A673 (cell line): ENCODE measurements around the gene OR2K2. TPM values are rescaled to one million over a fixed set of nuclear protein-coding genes. Genes with fewer than 3 reads are reported as not detected.

Source experiments
- BruUV-seq: library from RNA; stranded (reverse); fragments of 400-500 nt; replicated peaks from 2 replicates; lab custom pipeline; 2021; lab: Mats Ljungman, UMichigan
- CTCF ChIA-PET: fragments of 300-600 bp; sonication (Branson Sonifier 250); formaldehyde crosslinking; loops from one replicate; lab custom pipeline; 2022; ENCODE audit warnings: antibody characterized with exemption; lab: Charles Lee
- POLR2A ChIA-PET: fragments of 300-600 bp; sonication (Branson Sonifier 250); formaldehyde crosslinking; loops from one replicate; lab custom pipeline; 2022; ENCODE audit warnings: antibody characterized with exemption; ENCODE audit not compliant: low non-redundant PET; lab: Charles Lee
- DNase-seq: peaks from one replicate; pipeline ENCODE4 v3.0.0-alpha.2; 2015; ENCODE audit warnings: low spot score
- H3K27ac ChIP-seq: fragments of 200-600 bp; sonication (generic); 2 replicates; pipeline ENCODE4 v1.5.1; 2016; ENCODE audit warnings: mixed run types, low read depth, mild to moderate bottlenecking, mixed read lengths, antibody characterized with exemption, low read length; ENCODE audit not compliant: poor library complexity, severe bottlenecking
- H3K27me3 ChIP-seq: fragments of 200-600 bp; sonication (generic); replicated peaks from 2 replicates; pipeline ENCODE4 v1.6.1; 2017; ENCODE audit warnings: mixed run types, low read depth, mild to moderate bottlenecking, mixed read lengths, antibody characterized with exemption, low read length; ENCODE audit not compliant: insufficient read depth, poor library complexity
- H3K36me3 ChIP-seq: fragments of 200-600 bp; sonication (generic); 2 replicates; pipeline ENCODE4 v1.6.1; 2016; ENCODE audit warnings: mixed run types, mild to moderate bottlenecking, mixed read lengths, antibody characterized with exemption, low read length; ENCODE audit not compliant: insufficient read depth, poor library complexity, severe bottlenecking
- H3K4me1 ChIP-seq: fragments of 200-600 bp; sonication (generic); 2 replicates; pipeline ENCODE4 v1.6.1; 2017; ENCODE audit warnings: mixed run types, mild to moderate bottlenecking, mixed read lengths, antibody characterized with exemption, low read length; ENCODE audit not compliant: insufficient read depth, poor library complexity, severe bottlenecking
- H3K4me3 ChIP-seq: fragments of 200-600 bp; sonication (generic); 2 replicates; pipeline ENCODE4 v1.5.1; 2016; ENCODE audit warnings: low read depth, mixed run types, mild to moderate bottlenecking, mixed read lengths, low read length; ENCODE audit not compliant: poor library complexity, severe bottlenecking
- H3K9me3 ChIP-seq: fragments of 200-600 bp; sonication (generic); 2 replicates; pipeline ENCODE4 v1.6.1; 2016; ENCODE audit warnings: mixed run types, low read depth, mild to moderate bottlenecking, mixed read lengths, antibody characterized with exemption, low read length; ENCODE audit not compliant: poor library complexity, severe bottlenecking
- EZH2 ChIP-seq: fragments of 200-600 bp; sonication (generic); IDR thresholded peaks from 2 replicates; pipeline ENCODE4 v1.6.1; 2017; ENCODE audit warnings: borderline replicate concordance, low read depth, mild to moderate bottlenecking, mixed read lengths, antibody characterized with exemption, low read length; ENCODE audit not compliant: poor library complexity, severe bottlenecking
- intact Hi-C: fragments of 100-400 bp; cut with micrococcal nuclease; formaldehyde crosslinking; loops from one replicate; pipeline ENCODE4 v1.10.0; 2022; ENCODE audit not compliant: unreplicated experiment
- total RNA-seq: library from RNA; stranded (reverse); gene quantifications from 2 replicates; pipeline ENCODE4 v1.2.3, GENCODE V29; 2021
- TF ChIP-seq, protein P1 (sequence below): fragments of 300-800, 200-600 bp; sonication (generic); conservative IDR thresholded peaks from 2 replicates; pipeline ENCODE4 v1.5.1; 2017; ENCODE audit warnings: low read depth, mild to moderate bottlenecking, antibody characterized with exemption, low read length, moderate library complexity, mixed read lengths

The OR2K2 gene
- total RNA-seq, 1 experiment from 2014 or later: not detected

DNA sequence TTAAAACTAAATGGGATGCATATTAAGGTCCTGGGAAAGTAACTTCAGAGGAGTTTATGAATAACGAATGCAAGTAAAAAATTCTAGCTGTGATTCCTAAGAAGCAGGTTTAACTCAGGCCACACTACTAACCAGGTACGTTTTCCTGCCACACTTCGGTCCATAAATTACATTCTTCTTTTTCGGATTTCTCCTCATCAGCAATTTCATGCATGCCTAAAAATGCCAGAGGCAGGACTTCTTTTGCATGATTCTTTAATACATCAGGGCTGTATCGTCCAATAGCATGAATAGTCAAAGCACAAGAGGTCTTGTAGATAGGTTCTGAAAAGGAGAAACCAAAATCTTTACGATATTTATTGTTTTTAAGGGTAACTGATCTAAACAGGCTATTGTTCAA is 42.3 kb upstream of the OR2K2 start:
- DNase-seq: no peak
- Histone ChIP-seq H3K9me3 (no peaks in the 10 kb centered on the region), H3K4me3 (no peak overlapping the region), H3K27me3 (no peaks in the 10 kb centered on the region), H3K4me1 (no peaks in the 10 kb centered on the region), H3K27ac (no peak overlapping the region), H3K36me3 (peaks cover 78% of the 10 kb centered on the region)
- POLR2A ChIA-PET: no interaction called here
- CTCF ChIA-PET: no interaction called here
- intact Hi-C loops: no loop called here
- no TSS peak for BruUV-seq
- TF ChIP-seq, protein P1, sequence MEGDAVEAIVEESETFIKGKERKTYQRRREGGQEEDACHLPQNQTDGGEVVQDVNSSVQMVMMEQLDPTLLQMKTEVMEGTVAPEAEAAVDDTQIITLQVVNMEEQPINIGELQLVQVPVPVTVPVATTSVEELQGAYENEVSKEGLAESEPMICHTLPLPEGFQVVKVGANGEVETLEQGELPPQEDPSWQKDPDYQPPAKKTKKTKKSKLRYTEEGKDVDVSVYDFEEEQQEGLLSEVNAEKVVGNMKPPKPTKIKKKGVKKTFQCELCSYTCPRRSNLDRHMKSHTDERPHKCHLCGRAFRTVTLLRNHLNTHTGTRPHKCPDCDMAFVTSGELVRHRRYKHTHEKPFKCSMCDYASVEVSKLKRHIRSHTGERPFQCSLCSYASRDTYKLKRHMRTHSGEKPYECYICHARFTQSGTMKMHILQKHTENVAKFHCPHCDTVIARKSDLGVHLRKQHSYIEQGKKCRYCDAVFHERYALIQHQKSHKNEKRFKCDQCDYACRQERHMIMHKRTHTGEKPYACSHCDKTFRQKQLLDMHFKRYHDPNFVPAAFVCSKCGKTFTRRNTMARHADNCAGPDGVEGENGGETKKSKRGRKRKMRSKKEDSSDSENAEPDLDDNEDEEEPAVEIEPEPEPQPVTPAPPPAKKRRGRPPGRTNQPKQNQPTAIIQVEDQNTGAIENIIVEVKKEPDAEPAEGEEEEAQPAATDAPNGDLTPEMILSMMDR: no peak
- TF ChIP-seq EZH2: no peak

DNA sequence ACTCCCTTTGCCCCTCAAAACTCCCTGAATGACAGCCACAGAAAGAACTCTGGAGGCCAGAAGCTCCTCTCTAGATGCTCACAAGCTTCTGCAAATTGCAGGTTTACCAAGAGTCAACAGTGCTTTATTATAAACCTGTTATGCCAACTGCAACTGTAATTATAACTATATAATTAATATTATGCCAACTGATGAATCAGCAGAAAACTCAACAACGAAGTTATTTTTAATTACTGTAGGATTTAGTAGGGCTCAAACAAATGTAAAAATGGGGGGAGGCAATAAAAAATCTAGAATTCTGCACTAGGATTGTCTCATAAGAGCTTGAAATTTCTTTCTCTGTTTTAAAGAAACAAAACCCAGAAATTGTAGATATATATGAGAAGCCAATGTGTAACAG is 37.0 kb upstream of the OR2K2 start:
- Histone ChIP-seq H3K9me3 (no peaks in the 10 kb centered on the region), H3K27ac (no peak overlapping the region), H3K36me3 (peaks cover 77% of the 10 kb centered on the region), H3K4me1 (no peaks in the 10 kb centered on the region), H3K27me3 (no peaks in the 10 kb centered on the region), H3K4me3 (no peak overlapping the region)
- intact Hi-C loops: no loop called here
- ChIA-PET CTCF (no interaction called here), POLR2A (no interaction called here)
- no peak for TF ChIP-seq EZH2
- TF ChIP-seq, protein P1: no peak
- no peak for DNase-seq
- BruUV-seq: no TSS peak

GRCh38 chr9:111362526-111362925 is 32.5 kb upstream of the OR2K2 start:
- H3K27ac ChIP-seq: no peak overlapping the region
- H3K4me3 ChIP-seq: no peak overlapping the region
- peaks cover 47% of the 10 kb centered on the region for H3K36me3 ChIP-seq
- intact Hi-C loops: no loop called here
- no peaks in the 10 kb centered on the region for H3K9me3 ChIP-seq
- CTCF ChIA-PET: no interaction called here
- POLR2A ChIA-PET: no interaction called here
- H3K4me1 ChIP-seq: peaks cover 18% of the 10 kb centered on the region
- H3K27me3 ChIP-seq: no peaks in the 10 kb centered on the region
- no peak for DNase-seq
- BruUV-seq: no TSS peak
- TF ChIP-seq, protein P1: no peak
- no peak for TF ChIP-seq EZH2
